Upper lobe of right lung (tissue), 1 donor: Measurements from ENCODE around the gene PPM1A. TPM values are rescaled to one million over a fixed set of nuclear protein-coding genes. Genes with fewer than 3 reads are reported as not detected.

Experiments
- ATAC-seq: fragments of 200-7000 bp; cut with Tn5 transposase; one replicate; pipeline ENCODE4 v1.9.1; 2020; ENCODE audit warnings: mild to moderate bottlenecking, moderate library complexity
- DNase-seq: peaks from one replicate; pipeline ENCODE4 v3.0.0-alpha.2; 2020
- H3K27ac ChIP-seq: fragments of 200-600 bp; one replicate; pipeline ENCODE4 v1.8.0; 2022
- H3K27me3 ChIP-seq: fragments of 200-600 bp; one replicate; pipeline ENCODE4 v1.8.0; 2022; ENCODE audit warnings: mild to moderate bottlenecking
- H3K36me3 ChIP-seq: fragments of 200-600 bp; one replicate; pipeline ENCODE4 v1.8.0; 2022
- H3K4me1 ChIP-seq: fragments of 200-600 bp; one replicate; pipeline ENCODE4 v1.8.0; 2022
- H3K4me3 ChIP-seq: fragments of 200-600 bp; one replicate; pipeline ENCODE4 v1.8.0; 2022; ENCODE audit warnings: mild to moderate bottlenecking
- H3K9me3 ChIP-seq: fragments of 200-600 bp; one replicate; pipeline ENCODE4 v1.8.0; 2022
- intact Hi-C: fragments of 100-400 bp; cut with DNase I; formaldehyde crosslinking; loops from one replicate; pipeline ENCODE4 v1.11.0; 2022
- total RNA-seq: library from RNA; stranded (reverse); fragmentation: NEBNext Ultra II Directional; extraction: Animal tissue kit (Norgen Biotek cat#: 25700); gene quantifications from one replicate; pipeline ENCODE4 v1.2.1, GENCODE V29; 2021
- TF ChIP-seq, protein P1 (sequence below): fragments of 200-600 bp; IDR thresholded peaks from one replicate; pipeline ENCODE4 v1.8.0; 2022; ENCODE audit warnings: antibody characterized with exemption
- donor health status: DM: no; HTN: yes; CAD: no; lungs with severe emphysema.

PPM1A gene
- total RNA-seq, 1 donor from 2014 or later, result 50.2 TPM

GRCh38 chr14:60214415-60215126 is 34.5 kb upstream of the PPM1A start:
- no peaks in the 10 kb centered on the region for H3K36me3 ChIP-seq
- no peak for ATAC-seq
- TF ChIP-seq, protein P1, sequence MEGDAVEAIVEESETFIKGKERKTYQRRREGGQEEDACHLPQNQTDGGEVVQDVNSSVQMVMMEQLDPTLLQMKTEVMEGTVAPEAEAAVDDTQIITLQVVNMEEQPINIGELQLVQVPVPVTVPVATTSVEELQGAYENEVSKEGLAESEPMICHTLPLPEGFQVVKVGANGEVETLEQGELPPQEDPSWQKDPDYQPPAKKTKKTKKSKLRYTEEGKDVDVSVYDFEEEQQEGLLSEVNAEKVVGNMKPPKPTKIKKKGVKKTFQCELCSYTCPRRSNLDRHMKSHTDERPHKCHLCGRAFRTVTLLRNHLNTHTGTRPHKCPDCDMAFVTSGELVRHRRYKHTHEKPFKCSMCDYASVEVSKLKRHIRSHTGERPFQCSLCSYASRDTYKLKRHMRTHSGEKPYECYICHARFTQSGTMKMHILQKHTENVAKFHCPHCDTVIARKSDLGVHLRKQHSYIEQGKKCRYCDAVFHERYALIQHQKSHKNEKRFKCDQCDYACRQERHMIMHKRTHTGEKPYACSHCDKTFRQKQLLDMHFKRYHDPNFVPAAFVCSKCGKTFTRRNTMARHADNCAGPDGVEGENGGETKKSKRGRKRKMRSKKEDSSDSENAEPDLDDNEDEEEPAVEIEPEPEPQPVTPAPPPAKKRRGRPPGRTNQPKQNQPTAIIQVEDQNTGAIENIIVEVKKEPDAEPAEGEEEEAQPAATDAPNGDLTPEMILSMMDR, result no peak

DNA sequence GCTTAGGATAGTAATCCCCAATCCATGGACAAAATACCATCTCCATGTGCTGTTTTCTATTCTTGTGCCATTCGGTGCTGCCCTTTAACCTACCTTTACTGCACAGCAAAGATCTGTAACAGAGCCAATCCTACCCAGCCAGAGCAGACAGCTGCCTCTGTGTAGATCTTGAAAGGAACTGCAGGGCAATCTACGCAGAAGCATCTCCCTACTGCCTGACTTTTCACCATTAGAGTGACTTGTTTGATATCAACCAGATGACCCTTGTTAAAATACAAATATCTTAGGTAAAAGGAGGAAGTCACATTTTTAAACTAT is 33.9 kb upstream of the PPM1A start:
- Histone ChIP-seq H3K9me3 (no peaks in the 10 kb centered on the region), H3K4me3 (no peak overlapping the region), H3K4me1 (no peaks in the 10 kb centered on the region), H3K27me3 (no peaks in the 10 kb centered on the region), H3K36me3 (no peaks in the 10 kb centered on the region), H3K27ac (no peak overlapping the region)
- intact Hi-C loops, result no loop called here
- TF ChIP-seq, protein P1, result no peak
- DNase-seq (no peak), ATAC-seq (no peak)

More at GRCh38 chr14:60214415-60215126, 34.5 kb upstream of the PPM1A start:
- intact Hi-C loops, result no loop called here
- no peaks in the 10 kb centered on the region for H3K27me3 ChIP-seq
- H3K4me1 ChIP-seq, result no peaks in the 10 kb centered on the region
- H3K27ac ChIP-seq, result no peak overlapping the region
- H3K9me3 ChIP-seq, result no peaks in the 10 kb centered on the region
- DNase-seq, result no peak
- H3K4me3 ChIP-seq, result no peak overlapping the region

DNA sequence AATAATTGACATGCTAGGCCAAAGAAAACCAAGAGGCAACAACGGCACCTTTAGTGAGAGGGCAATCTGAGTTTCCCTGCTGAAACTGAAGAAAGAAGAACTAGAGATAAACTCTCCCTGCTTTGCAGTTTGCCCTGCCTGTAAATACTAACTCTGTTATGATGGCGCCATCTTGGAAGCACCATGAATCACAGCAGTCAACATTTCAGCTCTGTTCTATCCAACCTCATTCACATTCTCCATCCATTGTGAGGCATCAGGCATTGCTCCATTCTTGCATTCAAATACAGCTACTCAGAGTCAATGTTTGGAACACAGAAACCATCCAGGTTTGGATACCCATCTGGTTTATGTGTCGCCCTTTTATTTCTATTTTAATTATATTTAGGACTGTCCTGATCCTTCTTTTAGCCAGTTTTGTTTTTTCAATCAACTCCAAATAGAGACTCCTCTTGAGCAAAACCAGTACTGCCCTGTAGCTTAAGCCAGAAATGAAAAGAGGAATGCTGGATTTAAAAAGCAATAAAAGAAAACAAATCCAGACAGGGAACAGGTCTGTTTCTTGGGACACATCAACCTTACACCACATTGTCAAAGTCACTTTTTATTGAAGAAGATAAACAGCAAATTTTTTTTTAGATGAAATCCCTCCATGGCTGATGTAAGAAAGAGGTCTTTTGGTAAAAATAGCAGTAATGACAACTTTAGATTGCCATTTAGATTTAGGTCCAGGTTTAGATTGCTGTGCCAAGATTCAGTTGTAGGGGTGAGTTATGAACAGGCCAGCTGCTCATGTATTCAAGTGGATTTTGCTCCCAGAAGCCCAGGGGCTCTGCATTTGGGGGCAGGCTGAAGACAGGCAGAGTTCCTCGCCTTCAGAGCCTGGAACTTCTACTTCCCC is 33.3 kb upstream of the PPM1A start:
- TF ChIP-seq, protein P1, result no peak
- DNase-seq, result no peak
- no peaks in the 10 kb centered on the region for H3K36me3 ChIP-seq
- no peaks in the 10 kb centered on the region for H3K27me3 ChIP-seq
- intact Hi-C loops, result no loop called here
- no peak overlapping the region for H3K4me3 ChIP-seq
- no peaks in the 10 kb centered on the region for H3K9me3 ChIP-seq
- no peak overlapping the region for H3K27ac ChIP-seq
- no peak for ATAC-seq
- no peaks in the 10 kb centered on the region for H3K4me1 ChIP-seq

GRCh38 chr14:60217713-60218112 is 31.3 kb upstream of the PPM1A start:
- Histone ChIP-seq H3K4me1 (no peaks in the 10 kb centered on the region), H3K9me3 (no peaks in the 10 kb centered on the region), H3K27me3 (no peaks in the 10 kb centered on the region), H3K36me3 (no peaks in the 10 kb centered on the region), H3K4me3 (no peak overlapping the region), H3K27ac (no peak overlapping the region)
- ATAC-seq (peak; percentile 37), DNase-seq (no peak)
- TF ChIP-seq, protein P1, result no peak
- intact Hi-C loops, result no loop called here

- intact Hi-C loops, result no loop called here
- H3K4me1 ChIP-seq, result no peaks in the 10 kb centered on the region
- no peaks in the 10 kb centered on the region for H3K36me3 ChIP-seq
These were observed 28.9 kb upstream of the PPM1A start for GRCh38 chr14:60220084-60220483.

More at GRCh38 chr14:60220084-60220483, 28.9 kb upstream of the PPM1A start:
- H3K9me3 ChIP-seq, result no peaks in the 10 kb centered on the region
- ATAC-seq (no peak), DNase-seq (no peak)
- TF ChIP-seq, protein P1, result no peak
- H3K4me3 ChIP-seq, result no peak overlapping the region
- no peaks in the 10 kb centered on the region for H3K27me3 ChIP-seq
- no peak overlapping the region for H3K27ac ChIP-seq
